B cell (primary cell): Measurements from ENCODE around the gene ACKR2. TPM values are rescaled to one million over a fixed set of nuclear protein-coding genes. Genes with fewer than 3 reads are reported as not detected.
"Not testable (repeated sequence)": the region's sequence is repeated elsewhere in the genome, so short reads cannot be mapped to it uniquely, and the experiment has no call there.

ENCODE experiments used
- ATAC-seq: fragments of 200-7000 bp; cut with Tn5 transposase; one replicate; pipeline ENCODE4 v1.10.0; 2021; ENCODE audit warnings: low read depth, mild to moderate bottlenecking, moderate number of reproducible peaks, moderate library complexity
- CTCF ChIA-PET: fragments of 350-600 bp; sonication (Branson Sonifier 250); formaldehyde crosslinking; loops from one replicate; lab custom pipeline; 2021; ENCODE audit warnings: antibody characterized with exemption, inconsistent platforms; lab: Charles Lee
- POLR2A ChIA-PET: fragments of 350-600 bp; sonication (Branson Sonifier 250); formaldehyde crosslinking; loops from one replicate; lab custom pipeline; 2021; ENCODE audit warnings: antibody characterized with exemption; lab: Charles Lee
- DNase-seq: peaks from one replicate; pipeline ENCODE4 v3.0.0; 2013
- H2AFZ ChIP-seq: 2 replicates; pipeline ENCODE4 v1.6.1; 2012; ENCODE audit warnings: mild to moderate bottlenecking, low read depth, low read length; ENCODE audit not compliant: insufficient read depth, poor library complexity, severe bottlenecking
- H3K27ac ChIP-seq, 2 donors: 1 replicate in 1 of 2; 2 replicates in 1 of 2; pipeline ENCODE4 v1.5.1; 2012 to 2013; ENCODE audit warnings: low read length in 2 of 2, mild to moderate bottlenecking in 2 of 2, moderate library complexity in 1 of 2
- H3K27me3 ChIP-seq, 4 experiments: fragments of 200-600 bp in 1 of 4; sonication (generic) in 1 of 4; replicated peaks in 1 of 4; 1 replicate in 2 of 4; 2 replicates in 2 of 4; pipeline versions ENCODE4 v1.6.1 to v1.7.0; 2013 to 2016; ENCODE audit warnings: low read length in 3 of 4, mild to moderate bottlenecking in 2 of 4, mixed read lengths in 1 of 4, moderate library complexity in 1 of 4; ENCODE audit not compliant: insufficient read depth in 4 of 4, control insufficient read depth in 3 of 4; ENCODE audit errors: control extremely low read depth in 1 of 4
- H3K36me3 ChIP-seq, 2 experiments: replicated peaks in 1 of 2; 1 replicate in 1 of 2; 2 replicates in 1 of 2; pipeline versions ENCODE4 v1.6.1 to v1.7.1; 2013; ENCODE audit warnings: low read length in 1 of 2; ENCODE audit not compliant: insufficient read depth in 2 of 2, control insufficient read depth in 1 of 2; ENCODE audit errors: control extremely low read depth in 1 of 2, extremely low read depth in 1 of 2
- H3K4me1 ChIP-seq, 2 donors: fragments of 200-600 bp in 1 of 2; sonication (generic) in 1 of 2; 1 replicate in 1 of 2; 2 replicates in 1 of 2; pipeline versions ENCODE4 v1.5.1 to v1.6.1; 2013 to 2017; ENCODE audit warnings: low read length in 2 of 2; ENCODE audit not compliant: control insufficient read depth in 2 of 2, insufficient read depth in 2 of 2
- H3K4me2 ChIP-seq: replicated peaks from 2 replicates; pipeline ENCODE3; 2012; ENCODE audit warnings: mild to moderate bottlenecking, low read depth, low read length; ENCODE audit not compliant: poor library complexity, severe bottlenecking
- H3K4me3 ChIP-seq, 5 experiments: fragments of 200-600 bp in 1 of 5; sonication (generic) in 1 of 5; 1 replicate in 3 of 5; 2 replicates in 2 of 5; pipeline versions ENCODE4 v1.5.1 to v1.7.0; 2011 to 2016; ENCODE audit warnings: low read length in 4 of 5, mild to moderate bottlenecking in 4 of 5, low read depth in 2 of 5, control low read depth in 1 of 5, moderate library complexity in 1 of 5; ENCODE audit not compliant: insufficient read depth in 1 of 5; ENCODE audit errors: control extremely low read depth in 1 of 5, extremely low read depth in 1 of 5
- H3K79me2 ChIP-seq: fragments of 200-600 bp; sonication (generic); one replicate; pipeline ENCODE4 v1.6.0; 2016; ENCODE audit warnings: low read length; ENCODE audit not compliant: control insufficient read depth, insufficient read depth
- H3K9ac ChIP-seq: fragments of 200-600 bp; sonication (generic); 2 replicates; pipeline ENCODE4 v1.6.1; 2017; ENCODE audit warnings: mild to moderate bottlenecking, low read length, moderate library complexity
- H3K9me3 ChIP-seq, 3 donors: one replicate each; pipeline versions ENCODE4 v1.6.1 to v1.7.1; 2013; ENCODE audit warnings: low read length in 2 of 3; ENCODE audit not compliant: control insufficient read depth in 2 of 3, insufficient read depth in 1 of 3; ENCODE audit errors: control extremely low read depth in 1 of 3
- H4K20me1 ChIP-seq: 2 replicates; pipeline ENCODE4 v1.6.0; 2012; ENCODE audit warnings: mild to moderate bottlenecking, low read length; ENCODE audit not compliant: insufficient read depth, control insufficient read depth, poor library complexity, severe bottlenecking
- H3K27ac Mint-ChIP-seq: one replicate; pipeline ENCODE4 v1.8.0; 2021; ENCODE audit warnings: mixed read lengths
- H3K27me3 Mint-ChIP-seq: one replicate; pipeline ENCODE4 v1.8.0; 2021; ENCODE audit warnings: mixed read lengths
- H3K4me1 Mint-ChIP-seq: one replicate; pipeline ENCODE4 v1.8.0; 2021; ENCODE audit warnings: mixed read lengths
- H3K4me3 Mint-ChIP-seq: one replicate; pipeline ENCODE4 v1.8.0; 2021; ENCODE audit warnings: mixed read lengths
- H3K9me3 Mint-ChIP-seq: one replicate; pipeline ENCODE4 v1.8.0; 2022; ENCODE audit warnings: mixed read lengths; ENCODE audit not compliant: insufficient read depth
- EZH2 ChIP-seq: IDR thresholded peaks from 2 replicates; pipeline ENCODE4 v1.6.1; 2012; ENCODE audit warnings: borderline replicate concordance, low read depth, mild to moderate bottlenecking, moderate library complexity, low read length; ENCODE audit not compliant: insufficient read depth, poor library complexity, severe bottlenecking
- WGBS: methylation state at CpG from one replicate; pipeline ENCODE4 v1.1.5; 2013; ENCODE audit warnings: missing lambda C conversion rate; ENCODE audit not compliant: insufficient coverage; 5-methylcytosine and 5-hydroxymethylcytosine counted together
- intact Hi-C: fragments of 100-400 bp; cut with micrococcal nuclease; formaldehyde crosslinking; loops from one replicate; pipeline ENCODE4 v1.10.0; 2022
- polyA plus RNA-seq: library from polyadenylated mRNA; depleted of rRNA; stranded (reverse); fragments of >200 nt; gene quantifications from 2 replicates; pipeline ENCODE4 v1.2.3, GENCODE V29; 2012
- total RNA-seq, 2 donors: library from RNA; stranded (reverse); fragments of 120-200 nt in 1 of 2; gene quantifications; 1 replicate in 1 of 2; 2 replicates in 1 of 2; pipeline versions ENCODE4 v1.2.3 to v1.2.4, GENCODE V29; 2013 to 2022
- TF ChIP-seq, protein P1 (sequence below): fragments of 200-600 bp; IDR thresholded peaks from one replicate; pipeline ENCODE4 v1.8.0; 2022; ENCODE audit warnings: antibody characterized with exemption, mild to moderate bottlenecking

Gene ACKR2
- total and polyA plus RNA-seq, 2 donors (not counting 1 experiment from before 2014, with no cell fraction given): 0.31 to 1.7 TPM

DNA sequence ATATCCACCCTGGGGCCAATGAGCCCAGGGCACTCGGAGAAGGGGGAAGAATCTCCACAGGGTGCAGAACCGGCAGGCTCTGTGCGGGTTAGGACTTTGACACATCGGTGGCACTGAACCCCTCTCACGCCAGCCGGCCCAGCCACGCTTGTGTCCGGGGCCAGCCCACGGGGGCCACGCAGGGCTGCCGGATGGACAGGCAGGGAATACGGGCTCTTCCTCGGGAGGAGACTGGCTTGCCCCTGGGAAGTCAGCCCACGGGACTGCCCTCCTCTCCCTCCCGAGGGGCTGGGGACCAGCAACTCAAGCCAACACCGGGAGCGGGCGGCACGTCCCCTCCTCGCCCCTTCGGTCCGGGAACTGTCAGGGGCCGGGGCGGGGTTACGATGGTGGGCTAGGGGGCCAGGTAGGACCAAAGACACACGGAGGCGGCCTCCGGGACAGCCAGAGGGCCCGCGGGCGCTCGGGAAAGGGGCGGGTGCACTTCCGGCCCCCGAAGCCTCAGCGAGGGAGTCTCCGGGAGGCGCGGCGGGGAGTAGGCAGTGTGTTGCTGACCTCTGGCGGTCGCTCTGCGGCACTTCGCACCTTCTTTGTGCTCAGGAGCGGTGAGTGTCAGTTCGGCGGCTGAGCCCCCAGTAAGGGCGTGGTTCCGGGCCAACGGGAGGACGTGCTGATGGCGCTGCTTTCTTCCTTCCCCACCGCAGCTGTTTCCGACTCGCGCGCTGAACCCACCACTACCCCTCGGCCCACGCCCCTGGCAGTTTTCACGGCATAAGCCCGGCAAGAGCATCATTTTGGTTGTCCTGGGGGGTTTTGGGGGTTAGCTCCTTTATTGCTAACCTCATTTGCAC lies 71.6 kb downstream of the ACKR2 start:
- Histone ChIP-seq H3K9me3 (no peaks in the 10 kb centered on the region), H3K27ac (peak overlapping the region in 1 of 2 donors; percentile 76), H3K79me2 (no peaks in the 10 kb centered on the region), H4K20me1 (no peaks in the 10 kb centered on the region), H3K4me2 (peak overlapping the region; percentile 96), H3K4me1 (peaks cover 10 to 14% of the 10 kb centered on the region in 2 donors), H3K36me3 (no peaks in the 10 kb centered on the region), H3K27me3 (peaks cover 0 to 2% (median 0%) of the 10 kb centered on the region in 4 experiments), H3K4me3 (peak overlapping the region in 4 of 5 experiments; percentile 50 to 70 (median 68)), H3K9ac (peak overlapping the region; percentile 77), H2AFZ (peak overlapping the region; percentile 97)
- ATAC-seq: peak; percentile 99
- H3K27me3 Mint-ChIP-seq: peaks cover 4% of the 10 kb centered on the region
- H3K27ac Mint-ChIP-seq: peak overlapping the region; percentile 83
- TF ChIP-seq EZH2: no peak
- TF ChIP-seq, protein P1, sequence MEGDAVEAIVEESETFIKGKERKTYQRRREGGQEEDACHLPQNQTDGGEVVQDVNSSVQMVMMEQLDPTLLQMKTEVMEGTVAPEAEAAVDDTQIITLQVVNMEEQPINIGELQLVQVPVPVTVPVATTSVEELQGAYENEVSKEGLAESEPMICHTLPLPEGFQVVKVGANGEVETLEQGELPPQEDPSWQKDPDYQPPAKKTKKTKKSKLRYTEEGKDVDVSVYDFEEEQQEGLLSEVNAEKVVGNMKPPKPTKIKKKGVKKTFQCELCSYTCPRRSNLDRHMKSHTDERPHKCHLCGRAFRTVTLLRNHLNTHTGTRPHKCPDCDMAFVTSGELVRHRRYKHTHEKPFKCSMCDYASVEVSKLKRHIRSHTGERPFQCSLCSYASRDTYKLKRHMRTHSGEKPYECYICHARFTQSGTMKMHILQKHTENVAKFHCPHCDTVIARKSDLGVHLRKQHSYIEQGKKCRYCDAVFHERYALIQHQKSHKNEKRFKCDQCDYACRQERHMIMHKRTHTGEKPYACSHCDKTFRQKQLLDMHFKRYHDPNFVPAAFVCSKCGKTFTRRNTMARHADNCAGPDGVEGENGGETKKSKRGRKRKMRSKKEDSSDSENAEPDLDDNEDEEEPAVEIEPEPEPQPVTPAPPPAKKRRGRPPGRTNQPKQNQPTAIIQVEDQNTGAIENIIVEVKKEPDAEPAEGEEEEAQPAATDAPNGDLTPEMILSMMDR: peak; percentile 87
- WGBS: 4% methylated on average over 53 of the region's 61 CpGs
- ChIA-PET POLR2A (no interaction called here), CTCF (interaction anchor here (0.6 to 3.7 kb wide), 23 partner anchors 9 to 300 kb away, joined by 3 to 72 read pairs (median 3); partner anchors contain the start of gene SEC22C)
- peak; percentile 92 for DNase-seq
- H3K4me3 Mint-ChIP-seq: peak overlapping the region; percentile 82
- H3K4me1 Mint-ChIP-seq: peaks cover 7% of the 10 kb centered on the region
- no peaks in the 10 kb centered on the region for H3K9me3 Mint-ChIP-seq
- intact Hi-C loops: loop anchor here (1.0 to 2.0 kb wide), 5 partner anchors 42 to 108 kb away; partner anchors contain the start of genes CCDC13 and HIGD1A

DNA sequence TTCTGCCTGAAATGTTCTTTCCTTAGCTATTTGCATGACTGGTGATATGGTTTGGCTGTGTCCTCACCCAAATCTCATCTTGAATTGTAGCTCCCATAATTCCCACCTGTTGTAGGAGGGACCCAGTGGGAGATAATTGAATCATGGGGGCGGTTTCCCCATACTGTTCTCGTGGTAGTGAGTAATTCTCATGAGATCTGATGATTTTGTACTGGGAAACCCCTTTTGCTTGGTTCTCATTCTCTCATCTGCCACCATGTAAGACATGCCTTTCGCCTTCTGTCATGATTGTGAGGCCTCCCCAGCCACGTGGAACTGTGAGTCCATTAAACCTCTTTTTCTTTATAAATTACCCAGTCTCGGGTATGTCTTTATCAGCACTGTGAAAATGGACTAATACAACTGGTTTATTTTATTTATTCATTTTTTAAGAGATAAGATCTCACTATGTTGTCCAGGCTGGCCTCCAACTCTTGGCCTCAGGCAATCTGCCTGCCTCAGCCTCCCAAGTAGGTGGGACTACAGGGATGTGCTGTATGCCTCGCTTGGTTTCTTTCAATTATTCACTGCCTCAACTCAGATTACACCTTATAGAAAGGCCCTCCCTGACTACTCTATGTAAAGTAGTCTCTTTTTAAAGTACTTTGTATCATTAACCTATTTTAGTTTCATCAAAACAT lies 74.1 kb downstream of the ACKR2 start:
- H3K4me2 ChIP-seq, H3K4me3 Mint-ChIP-seq, intact Hi-C loops, H3K9me3 Mint-ChIP-seq, H2AFZ ChIP-seq, H3K27ac ChIP-seq, H3K4me3 ChIP-seq, H3K79me2 ChIP-seq, H3K9me3 ChIP-seq, ATAC-seq, H4K20me1 ChIP-seq, H3K9ac ChIP-seq, H3K27ac Mint-ChIP-seq, DNase-seq, H3K4me1 Mint-ChIP-seq, H3K36me3 ChIP-seq: not testable (repeated sequence)
- peaks cover 12% of the 10 kb centered on the region for H3K27me3 Mint-ChIP-seq
- peaks cover 10 to 14% of the 10 kb centered on the region in 2 donors for H3K4me1 ChIP-seq
- CTCF ChIA-PET: interaction anchor here (1.4 to 3.7 kb wide), 5 partner anchors 52 to 139 kb away, joined by 4 to 72 read pairs (median 9); no protein-coding TSS in a partner anchor
- WGBS: no CpG with 5 or more reads among the region's 6 CpGs
- POLR2A ChIA-PET: interaction anchor here (0.7 kb wide), 1 partner anchor 10 kb away, joined by 3 read pairs; no protein-coding TSS in a partner anchor
- peaks cover 0 to 10% (median 2%) of the 10 kb centered on the region in 4 experiments for H3K27me3 ChIP-seq
